NCI-H187 (cell line): ENCODE data around the gene EFTUD2.
"Not testable (repeated sequence)": the region's sequence is repeated elsewhere in the genome, so short reads cannot be mapped to it uniquely, and the experiment has no call there.

Experiments used
- DNase-seq, 2 experiments: peaks; one replicate each; lab custom pipeline; 2025; lab: John Stamatoyannopoulos, UW

EFTUD2 gene

DNA sequence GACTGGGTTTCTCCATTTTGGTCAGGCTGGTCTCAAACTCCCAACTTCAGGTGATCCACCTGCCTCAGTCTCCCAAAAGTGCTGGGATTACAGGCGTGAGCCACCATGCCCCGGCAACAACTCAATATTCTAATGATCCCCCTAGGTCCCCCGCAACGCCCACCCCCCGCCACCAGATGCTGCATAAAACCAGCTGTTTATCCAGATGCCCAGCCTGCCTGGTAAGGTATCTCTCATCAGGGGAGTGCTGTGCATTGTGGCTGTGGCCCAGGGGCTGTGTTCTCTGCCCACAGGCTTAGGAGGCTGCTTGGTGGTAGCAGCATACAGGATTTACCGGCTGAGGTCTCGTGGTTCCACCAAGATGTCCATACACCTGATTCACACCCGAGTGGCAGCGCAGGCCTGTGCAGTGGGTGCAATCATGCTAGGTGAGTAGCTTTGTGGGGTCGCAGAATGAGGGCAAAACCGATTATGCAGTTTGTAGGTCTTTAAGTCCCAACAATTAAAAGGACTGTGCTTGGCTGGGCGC lies 50.2 kb downstream of the EFTUD2 start:
- DNase-seq = no peak

- DNase-seq = no peak
Measured at GRCh38 chr17:44848257-44848795, 50.9 kb downstream of the EFTUD2 start.

GRCh38 chr17:44847586-44847985 lies 51.7 kb downstream of the EFTUD2 start, which contains the start of gene HIGD1B:
Gene HIGD1B, plus strand, starts transcription at chr17:44847883. Its CDS starts 270 bp downstream, at chr17:44848153.
- no peak for DNase-seq

DNA sequence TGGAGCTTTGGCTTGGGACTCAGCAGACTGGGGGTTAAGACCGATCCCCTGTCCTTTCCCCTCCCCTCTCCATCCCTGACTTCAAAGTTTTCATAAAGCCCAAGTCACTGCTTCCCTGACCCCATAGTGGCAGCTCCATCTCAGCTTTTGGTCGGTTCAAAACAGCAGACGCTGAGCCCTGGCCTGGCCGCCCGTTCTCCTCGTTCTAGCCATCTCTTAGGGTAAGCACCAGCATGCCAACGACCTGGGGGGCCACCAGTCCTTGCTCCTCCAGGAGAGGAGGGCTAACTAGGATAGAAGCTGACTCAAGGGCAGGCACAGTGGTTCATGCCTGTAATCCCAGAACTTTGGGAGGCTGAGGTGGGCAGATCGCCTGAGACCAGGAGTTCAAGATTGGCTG lies 53.0 kb downstream of the EFTUD2 start:
- no peak for DNase-seq

DNA sequence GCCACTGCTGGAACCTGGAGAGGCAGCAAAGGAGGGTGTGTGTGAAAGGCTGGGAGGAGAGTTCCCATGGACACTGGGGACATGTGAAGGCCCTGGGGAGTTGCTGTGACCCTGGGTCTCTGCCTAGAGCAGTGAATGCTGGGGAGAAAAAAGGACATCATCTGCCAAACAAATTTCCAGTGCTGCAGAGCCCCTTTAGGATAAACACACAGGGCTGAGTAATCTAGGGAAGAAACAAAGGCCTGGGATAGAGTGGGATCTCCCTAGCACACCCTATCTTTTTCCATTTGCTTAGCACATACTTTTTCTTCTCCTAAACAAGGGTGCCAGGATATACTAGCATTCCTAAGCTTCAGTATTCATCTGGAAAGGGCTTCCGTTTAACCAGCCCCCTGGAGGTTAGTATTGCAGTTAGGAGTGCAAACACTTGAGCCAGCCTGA lies 54.8 kb downstream of the EFTUD2 start:
- DNase-seq = no peak

- DNase-seq = no peak
Measured at GRCh38 chr17:44842748-44843147, 56.5 kb downstream of the EFTUD2 start.

DNA sequence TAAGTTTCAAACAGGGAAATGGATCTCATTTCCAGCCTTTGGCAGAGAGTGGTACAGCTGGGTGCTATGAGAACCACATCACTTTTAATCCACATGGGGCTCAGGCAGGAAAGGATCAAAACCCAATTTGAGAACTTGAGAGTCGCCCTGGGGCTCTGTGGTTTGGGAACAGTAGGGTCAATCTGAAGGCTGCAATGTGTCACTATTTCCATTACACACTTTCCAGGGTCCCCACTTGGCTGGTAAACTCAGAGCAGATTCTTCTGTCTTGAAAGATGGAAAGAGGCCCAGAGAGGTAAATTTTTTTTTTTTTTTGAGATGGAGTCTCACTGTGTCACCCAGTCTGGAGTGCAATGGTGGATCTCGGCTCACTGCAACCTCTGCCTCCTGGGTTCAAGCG lies 58.3 kb downstream of the EFTUD2 start:
- DNase-seq = no peak

DNA sequence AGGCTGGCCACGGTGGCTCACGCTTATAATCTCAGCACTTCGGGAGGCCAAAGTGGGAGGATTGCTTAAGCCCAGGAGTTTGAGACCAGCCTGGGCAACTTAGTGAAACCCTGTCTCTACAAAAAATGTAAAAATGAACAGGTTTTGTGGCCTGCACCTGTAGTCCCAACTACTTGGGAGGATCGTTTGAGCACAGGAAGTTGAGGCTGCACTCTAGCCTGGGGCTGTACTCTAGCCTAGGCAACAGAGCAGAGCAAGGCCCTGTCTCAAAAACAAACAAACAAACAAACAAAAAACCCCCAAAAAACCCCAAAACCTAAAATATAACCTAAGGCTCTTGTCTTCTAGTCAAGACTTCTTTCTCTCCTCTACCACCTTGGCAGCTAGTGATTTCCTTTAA lies 59.0 kb downstream of the EFTUD2 start:
- no peak for DNase-seq

DNA sequence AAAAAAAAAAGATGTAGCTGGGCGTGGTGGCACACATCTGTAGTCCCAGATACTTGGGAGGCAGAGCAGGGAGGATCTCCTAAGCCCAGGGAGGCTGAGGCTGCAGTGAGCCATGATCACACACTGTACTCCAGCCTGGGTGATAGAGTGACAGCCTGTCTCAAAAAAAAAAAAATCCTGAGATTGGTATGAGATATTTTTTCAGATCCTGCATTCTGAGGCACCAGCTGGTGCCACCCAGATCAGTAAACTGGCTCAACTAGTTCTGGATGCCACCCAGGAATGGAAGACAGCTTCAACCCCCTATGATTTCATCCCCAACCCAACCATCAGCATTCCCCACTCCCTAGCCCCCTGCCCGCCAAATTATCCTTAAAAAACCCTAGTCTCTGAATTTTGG lies 62.0 kb downstream of the EFTUD2 start:
- DNase-seq = no peak

GRCh38 chr17:44832805-44833204 lies 66.4 kb downstream of the EFTUD2 start:
- no peak for DNase-seq

DNA sequence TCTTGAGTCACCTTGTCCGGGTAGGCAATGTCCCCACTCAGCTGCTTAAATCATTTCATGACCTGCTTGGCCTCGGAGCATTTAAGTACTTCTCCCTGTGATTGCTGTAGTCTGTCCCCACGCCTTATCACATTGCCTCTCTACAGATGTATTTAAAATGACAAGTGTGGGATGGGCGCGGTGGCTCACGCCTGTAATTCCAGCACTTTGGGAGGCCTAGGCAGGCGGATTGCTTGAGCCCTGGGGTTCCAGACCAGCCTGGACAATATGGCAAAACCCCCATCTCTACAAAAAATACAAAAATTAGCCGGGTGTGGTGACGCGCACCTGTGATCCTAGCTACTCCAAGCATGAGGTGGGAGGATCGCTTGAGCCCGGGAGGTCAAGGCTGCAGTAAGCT lies 67.9 kb downstream of the EFTUD2 start:
- no peak for DNase-seq

- DNase-seq = no peak
Measured at GRCh38 chr17:44830359-44831288, 68.6 kb downstream of the EFTUD2 start.

DNA sequence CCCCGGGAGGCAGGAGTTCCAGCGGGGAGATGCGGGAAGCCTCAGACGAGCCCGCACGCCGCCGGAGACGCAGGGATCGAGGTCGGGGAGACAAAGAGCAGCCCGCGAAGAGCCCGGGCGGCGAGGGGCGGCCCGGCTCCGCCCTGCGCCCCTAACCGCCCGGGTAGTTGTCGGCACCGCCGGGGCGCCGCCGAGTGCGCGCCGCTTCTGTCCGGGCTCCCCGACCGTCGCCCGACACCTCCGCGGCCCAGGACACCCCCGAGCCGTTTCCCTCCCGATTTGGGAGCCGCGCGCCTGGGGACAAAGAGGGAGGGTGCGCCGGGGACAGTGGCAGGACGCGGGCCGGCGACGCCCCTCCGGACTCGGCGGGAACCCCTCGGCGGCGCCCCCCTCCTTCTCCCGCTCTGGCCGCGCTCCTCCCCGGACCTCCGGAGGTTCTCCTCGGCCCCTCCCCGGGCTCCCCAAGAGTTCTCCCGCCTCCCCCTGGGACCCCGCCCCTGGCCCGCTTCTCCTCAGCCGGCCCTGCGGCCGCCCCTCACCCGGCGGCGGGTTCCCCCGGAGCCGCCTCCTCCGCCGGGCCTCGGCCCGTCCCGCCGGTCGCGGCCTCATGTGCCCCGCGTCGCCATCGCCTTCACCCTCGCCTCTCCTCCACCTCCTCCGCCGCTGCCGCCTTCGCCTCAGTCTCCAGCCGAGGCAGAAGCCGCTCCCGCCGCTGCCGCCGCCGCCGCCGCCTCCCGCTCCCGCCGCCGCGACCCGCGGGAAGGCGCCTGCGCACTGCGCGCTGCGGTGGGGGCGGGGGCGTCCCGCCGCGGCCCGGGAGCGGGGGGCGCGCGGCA lies 69.5 kb downstream of the EFTUD2 start, which contains the start of gene GJC1:
Gene GJC1 (minus strand): TSS at position 765 of the 836 bp plus-strand sequence. CDS start 24,470 bp downstream, outside the sequence.
- DNase-seq = no peak

GRCh38 chr17:44828919-44829522 lies 70.2 kb downstream of the EFTUD2 start:
- DNase-seq = peak in 1 of 2 experiments; percentile 25

- no peak for DNase-seq
Measured at GRCh38 chr17:44827863-44828262, 71.4 kb downstream of the EFTUD2 start.

- DNase-seq = no peak
Measured at GRCh38 chr17:44826123-44826790, 73.0 kb downstream of the EFTUD2 start.

GRCh38 chr17:44825236-44825635 lies 74.0 kb downstream of the EFTUD2 start:
- not testable (repeated sequence) for DNase-seq

GRCh38 chr17:44820631-44821212 lies 78.5 kb downstream of the EFTUD2 start:
- peak; percentile 38 to 50 for DNase-seq

- DNase-seq = not testable (repeated sequence)
Measured at GRCh38 chr17:44818508-44818907, 80.7 kb downstream of the EFTUD2 start.

- no peak for DNase-seq
Measured at GRCh38 chr17:44812263-44812662, 87.0 kb downstream of the EFTUD2 start.
